Cardiac fibroblast (primary cell): ENCODE data around the gene PEAK3.

Source experiments
- DNase-seq, 2 donors: peaks; one replicate each; pipeline versions ENCODE4 v3.0.0 to v3.0.0-alpha.2; 2010; ENCODE audit warnings: low read depth in 2 of 2
- H3K4me3 ChIP-seq, 2 donors: replicated peaks in 1 of 2; 1 replicate in 1 of 2; 2 replicates in 1 of 2; pipeline ENCODE4 v1.5.1; 2011; ENCODE audit warnings: low read depth in 2 of 2, low read length in 2 of 2, mild to moderate bottlenecking in 2 of 2, moderate library complexity in 1 of 2
- CTCF ChIP-seq: IDR thresholded peaks from one replicate; pipeline ENCODE4 v1.5.1; 2011; ENCODE audit warnings: low read depth, mild to moderate bottlenecking, low read length, inconsistent platforms

Gene PEAK3

GRCh38 chr19:2274185-2274711, 7.7 kb downstream of the PEAK3 start:
- peak overlapping the region in 1 of 2 donors; percentile 11 for H3K4me3 ChIP-seq
- no peak for DNase-seq
- TF ChIP-seq CTCF = no peak

GRCh38 chr19:2273356-2274184, 8.4 kb downstream of the PEAK3 start:
- TF ChIP-seq CTCF = peak; percentile 63

GRCh38 chr19:2271234-2272103, 10.5 kb downstream of the PEAK3 start:
- no peak for TF ChIP-seq CTCF
- peak overlapping the region; percentile 99 for H3K4me3 ChIP-seq
- peak; percentile 63 to 93 for DNase-seq

More at GRCh38 chr19:2273356-2274184, 8.4 kb downstream of the PEAK3 start:
- DNase-seq = peak; percentile 80 to 81
- H3K4me3 ChIP-seq = peak overlapping the region; percentile 22 to 31

GRCh38 chr19:2270423-2271233, 11.3 kb downstream of the PEAK3 start:
- peak; percentile 90 to 93 for DNase-seq
- H3K4me3 ChIP-seq = peak overlapping the region; percentile 99
- TF ChIP-seq CTCF = no peak

- DNase-seq = peak in 1 of 2 donors; percentile 31
- no peak for TF ChIP-seq CTCF
- peak overlapping the region; percentile 99 for H3K4me3 ChIP-seq
These were observed 11.9 kb downstream of the PEAK3 start for GRCh38 chr19:2270157-2270422.

- TF ChIP-seq CTCF = no peak
- peak overlapping the region; percentile 99 for H3K4me3 ChIP-seq
- peak; percentile 98 for DNase-seq
These were observed 12.5 kb downstream of the PEAK3 start for GRCh38 chr19:2269244-2270156.
